H9 (cell line): Measurements from ENCODE around the gene PPP4R3B. TPM values are rescaled to one million over a fixed set of nuclear protein-coding genes. Genes with fewer than 3 reads are reported as not detected.

ENCODE experiments used
- DNase-seq: peaks from one replicate; pipeline ENCODE4 v3.0.0-alpha.2; 2017
- H2AFZ ChIP-seq: one replicate; pipeline ENCODE4 v1.6.1; 2013; ENCODE audit warnings: mild to moderate bottlenecking, low read length, control low read depth, moderate library complexity
- H2AK5ac ChIP-seq: 2 replicates; pipeline ENCODE4 v1.6.1; 2013; ENCODE audit warnings: low read length, control low read depth, mixed read lengths; ENCODE audit not compliant: insufficient read length
- H2BK120ac ChIP-seq: one replicate; pipeline ENCODE4 v1.6.1; 2013; ENCODE audit warnings: low read depth, mild to moderate bottlenecking, low read length, control low read depth, inconsistent platforms; ENCODE audit not compliant: poor library complexity, severe bottlenecking
- H2BK12ac ChIP-seq: 2 replicates; pipeline ENCODE4 v1.6.1; 2013; ENCODE audit warnings: low read length, control low read depth, mixed read lengths, low read depth; ENCODE audit not compliant: insufficient read length
- H2BK15ac ChIP-seq: 2 replicates; pipeline ENCODE4 v1.6.1; 2013; ENCODE audit warnings: low read depth, low read length, control low read depth
- H2BK20ac ChIP-seq: one replicate; pipeline ENCODE4 v1.6.1; 2013; ENCODE audit warnings: low read depth, mild to moderate bottlenecking, low read length, control low read depth, inconsistent platforms; ENCODE audit not compliant: poor library complexity, severe bottlenecking
- H2BK5ac ChIP-seq: 2 replicates; pipeline ENCODE4 v1.6.1; 2013; ENCODE audit warnings: low read length, control low read depth, mixed read lengths; ENCODE audit not compliant: insufficient read length
- H3K14ac ChIP-seq: 2 replicates; pipeline ENCODE4 v1.6.1; 2013; ENCODE audit warnings: low read length, control low read depth; ENCODE audit not compliant: insufficient read depth
- H3K18ac ChIP-seq: 2 replicates; pipeline ENCODE4 v1.6.1; 2013; ENCODE audit warnings: low read depth, mild to moderate bottlenecking, mixed read lengths, low read length, control low read depth; ENCODE audit not compliant: insufficient read length
- H3K23ac ChIP-seq: 2 replicates; pipeline ENCODE4 v1.6.1; 2013; ENCODE audit warnings: low read length, control low read depth, mixed read lengths, low read depth; ENCODE audit not compliant: insufficient read length
- H3K23me2 ChIP-seq: 2 replicates; pipeline ENCODE4 v1.6.1; 2013; ENCODE audit warnings: low read depth, mild to moderate bottlenecking, mixed read lengths, low read length, control low read depth; ENCODE audit not compliant: insufficient read length, poor library complexity, severe bottlenecking
- H3K27ac ChIP-seq: 2 replicates; pipeline ENCODE4 v1.5.1; 2013; ENCODE audit warnings: low read length, control low read depth, mixed read lengths, low read depth; ENCODE audit not compliant: insufficient read length
- H3K27me3 ChIP-seq: 2 replicates; pipeline ENCODE4 v1.6.1; 2013; ENCODE audit warnings: low read length, control low read depth, inconsistent platforms; ENCODE audit not compliant: insufficient read depth
- H3K4ac ChIP-seq: 2 replicates; pipeline ENCODE4 v1.6.1; 2013; ENCODE audit warnings: low read depth, mild to moderate bottlenecking, control low read depth, inconsistent platforms, low read length, moderate library complexity
- H3K4me1 ChIP-seq: 2 replicates; pipeline ENCODE4 v1.6.1; 2013; ENCODE audit warnings: low read length, control low read depth, inconsistent platforms; ENCODE audit not compliant: insufficient read depth
- H3K4me2 ChIP-seq: 2 replicates; pipeline ENCODE4 v1.6.1; 2013; ENCODE audit warnings: low read length, control low read depth, mixed read lengths; ENCODE audit not compliant: insufficient read length, insufficient read depth
- H3K56ac ChIP-seq: 2 replicates; pipeline ENCODE4 v1.6.1; 2013; ENCODE audit warnings: low read depth, mild to moderate bottlenecking, mixed read lengths, low read length, control low read depth; ENCODE audit not compliant: insufficient read length
- H3K79me1 ChIP-seq: 2 replicates; pipeline ENCODE4 v1.6.1; 2013; ENCODE audit warnings: low read depth, mild to moderate bottlenecking, moderate library complexity, low read length, control low read depth, inconsistent platforms; ENCODE audit not compliant: insufficient read depth, poor library complexity, severe bottlenecking
- H3K79me2 ChIP-seq: 2 replicates; pipeline ENCODE4 v1.6.1; 2013; ENCODE audit warnings: low read length, control low read depth, inconsistent platforms; ENCODE audit not compliant: insufficient read depth
- H3K9ac ChIP-seq: 2 replicates; pipeline ENCODE4 v1.6.1; 2013; ENCODE audit warnings: low read length, control low read depth, mixed read lengths; ENCODE audit not compliant: insufficient read length; ENCODE audit errors: extremely low read depth
- H3K9me3 ChIP-seq: one replicate; pipeline ENCODE4 v1.6.1; 2013; ENCODE audit warnings: low read depth, low read length, inconsistent platforms; ENCODE audit not compliant: control insufficient read depth
- H3T11ph ChIP-seq: one replicate; pipeline ENCODE4 v1.6.1; 2013; ENCODE audit warnings: mild to moderate bottlenecking, low read length, control low read depth, inconsistent platforms
- H4K20me1 ChIP-seq: one replicate; pipeline ENCODE4 v1.6.1; 2013; ENCODE audit not compliant: control insufficient read depth, insufficient read length, insufficient read depth
- H4K5ac ChIP-seq: 2 replicates; pipeline ENCODE4 v1.6.1; 2013; ENCODE audit warnings: low read depth, mild to moderate bottlenecking, mixed read lengths, low read length, control low read depth; ENCODE audit not compliant: insufficient read length
- H4K8ac ChIP-seq: replicated peaks from 2 replicates; pipeline ENCODE4 v1.6.1; 2013; ENCODE audit warnings: low read length, control low read depth, mixed read lengths, low read depth; ENCODE audit not compliant: insufficient read length
- H4K91ac ChIP-seq: 2 replicates; pipeline ENCODE4 v1.6.1; 2013; ENCODE audit warnings: low read depth, mild to moderate bottlenecking, moderate library complexity, mixed read lengths, low read length, control low read depth; ENCODE audit not compliant: insufficient read length
- H3K27ac Mint-ChIP-seq, 3 experiments: 2 replicates in 2 of 3; 3 replicates in 1 of 3; pipeline ENCODE4 v1.8.0; 2020 to 2021; ENCODE audit warnings: mixed read lengths in 3 of 3, mild to moderate bottlenecking in 1 of 3, moderate library complexity in 1 of 3
- H3K27me3 Mint-ChIP-seq: 2 replicates; pipeline ENCODE4 v1.8.0; 2021; ENCODE audit warnings: low read depth, mild to moderate bottlenecking, moderate library complexity, mixed read lengths
- H3K36me3 Mint-ChIP-seq, 3 experiments: 2 replicates in 2 of 3; 3 replicates in 1 of 3; pipeline ENCODE4 v1.8.0; 2020 to 2021; ENCODE audit warnings: low read depth in 3 of 3, mixed read lengths in 3 of 3; ENCODE audit not compliant: insufficient read depth in 1 of 3
- H3K4me1 Mint-ChIP-seq, 2 experiments: 2 replicates each; pipeline ENCODE4 v1.8.0; 2020; ENCODE audit warnings: mixed read lengths in 2 of 2
- H3K4me3 Mint-ChIP-seq, 2 experiments: 2 replicates in 1 of 2; 3 replicates in 1 of 2; pipeline ENCODE4 v1.8.0; 2020 to 2021; ENCODE audit warnings: mild to moderate bottlenecking in 2 of 2, mixed read lengths in 2 of 2, moderate library complexity in 1 of 2
- H3K9me3 Mint-ChIP-seq, 2 experiments: 2 replicates in 1 of 2; 3 replicates in 1 of 2; pipeline ENCODE4 v1.8.0; 2020; ENCODE audit warnings: mild to moderate bottlenecking in 2 of 2, mixed read lengths in 2 of 2, moderate library complexity in 1 of 2
- CTCF ChIP-seq: fragments of 200-600 bp; sonication (generic); conservative IDR thresholded peaks from 3 replicates; pipeline ENCODE4 v1.8.0; 2021; ENCODE audit warnings: antibody characterized with exemption, mild to moderate bottlenecking
- WGBS: extraction: QIAGEN DNeasy Blood & Tissue Kit; methylation state at CpG from one replicate; pipeline ENCODE4 v1.1.7; 2013; ENCODE audit warnings: missing lambda C conversion rate, low lambda C conversion rate, mixed read lengths; ENCODE audit not compliant: insufficient read length; ENCODE audit errors: extremely low coverage; 5-methylcytosine and 5-hydroxymethylcytosine counted together
- total RNA-seq: library from RNA; stranded (reverse); gene quantifications from 2 replicates; pipeline ENCODE4 v1.2.1, GENCODE V29; 2021

Gene PPP4R3B
- total RNA-seq, 1 experiment from 2014 or later: 37.6 TPM

DNA sequence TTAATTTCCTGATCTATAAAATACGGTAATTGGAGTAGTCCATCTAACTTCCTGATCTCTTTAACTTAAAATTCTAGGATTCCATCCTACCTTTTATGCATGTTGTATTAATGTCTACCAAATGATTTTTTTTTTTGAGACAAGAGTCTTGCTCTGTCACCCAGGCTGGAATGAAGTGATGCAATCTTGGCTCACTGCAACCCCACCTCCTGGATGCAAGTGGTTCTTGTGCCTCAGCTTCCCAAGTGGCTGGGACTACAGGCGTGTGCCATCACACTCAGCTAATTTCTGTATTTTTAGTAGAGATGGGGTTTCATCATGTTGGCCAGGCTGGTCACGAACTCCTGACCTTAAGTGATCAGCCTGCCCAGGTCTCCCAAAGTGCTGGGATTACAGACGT is 50.1 kb downstream of the PPP4R3B start:
- H3K4me1 ChIP-seq: no peaks in the 10 kb centered on the region
- H2BK5ac ChIP-seq: no peak overlapping the region
- H3K56ac ChIP-seq: no peak overlapping the region
- no peaks in the 10 kb centered on the region for H4K20me1 ChIP-seq
- H2AFZ ChIP-seq: no peak overlapping the region
- no peaks in the 10 kb centered on the region for H3K27me3 Mint-ChIP-seq
- TF ChIP-seq CTCF: no peak
- no peak overlapping the region for H2BK15ac ChIP-seq
- H3K9me3 ChIP-seq: no peaks in the 10 kb centered on the region
- H3K18ac ChIP-seq: no peak overlapping the region
- no peak overlapping the region for H2BK20ac ChIP-seq
- H3K36me3 Mint-ChIP-seq: peaks cover 29 to 54% (median 45%) of the 10 kb centered on the region in 3 experiments
- H3K14ac ChIP-seq: no peak overlapping the region
- H4K91ac ChIP-seq: no peak overlapping the region
- H3K23me2 ChIP-seq: no peaks in the 10 kb centered on the region
- no peak overlapping the region for H3K23ac ChIP-seq
- no peak overlapping the region for H2BK12ac ChIP-seq
- WGBS: no CpG with 5 or more reads among the region's 4 CpGs
- no peak overlapping the region for H3K4me3 Mint-ChIP-seq
- no peak overlapping the region for H3K9ac ChIP-seq
- no peak overlapping the region for H3K4me2 ChIP-seq
- no peak for DNase-seq
- no peaks in the 10 kb centered on the region for H3K79me2 ChIP-seq
- H4K5ac ChIP-seq: no peak overlapping the region
- H3K27me3 ChIP-seq: no peaks in the 10 kb centered on the region
- H3K4ac ChIP-seq: no peak overlapping the region
- H3T11ph ChIP-seq: no peak overlapping the region
- peaks cover 2 to 3% of the 10 kb centered on the region in 2 experiments; a peak in 4 of 5 replicates for H3K9me3 Mint-ChIP-seq
- H3K79me1 ChIP-seq: no peaks in the 10 kb centered on the region
- no peak overlapping the region for H2AK5ac ChIP-seq
- no peaks in the 10 kb centered on the region for H3K4me1 Mint-ChIP-seq
- no peak overlapping the region for H4K8ac ChIP-seq
- H2BK120ac ChIP-seq: no peak overlapping the region
- H3K27ac ChIP-seq: no peak overlapping the region
- peak overlapping the region in 2 of 3 experiments; percentile 36 to 73; a peak in 3 of 7 replicates for H3K27ac Mint-ChIP-seq
